ENCODE results near the gene FBLN1.

DNA sequence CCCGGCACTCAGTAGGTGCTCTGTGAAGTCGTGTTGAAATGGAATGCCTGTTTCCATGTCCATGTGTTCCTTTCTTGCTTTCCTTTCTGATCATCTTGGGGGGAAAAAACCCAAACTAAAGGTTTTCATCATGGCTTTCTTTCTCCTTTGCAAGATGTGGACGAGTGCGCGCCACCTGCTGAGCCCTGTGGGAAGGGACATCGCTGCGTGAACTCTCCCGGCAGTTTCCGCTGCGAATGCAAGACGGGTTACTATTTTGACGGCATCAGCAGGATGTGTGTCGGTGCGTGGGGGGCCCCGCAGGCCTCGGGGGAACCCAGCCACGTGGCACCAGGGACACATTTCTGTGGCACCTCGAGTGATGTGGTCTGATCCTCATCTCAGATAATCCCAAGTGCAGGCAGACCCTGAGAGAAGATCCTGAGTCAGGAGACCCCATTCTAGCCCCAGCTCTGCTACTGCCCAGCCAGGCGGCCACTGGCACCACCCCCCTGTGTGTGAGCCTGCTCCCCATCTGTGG lies 39.4 kb downstream of the FBLN1 start:
- TF ChIP-seq CTCF (IDR thresholded peaks at IDR 0.05) = no peak
- TF ChIP-seq POLR2A (IDR thresholded peaks at IDR 0.05) = no peak
